GM12878 (cell line): ENCODE data around the gene USO1. TPM values are rescaled to one million over a fixed set of nuclear protein-coding genes. Genes with fewer than 3 reads are reported as not detected.
"Not testable (repeated sequence)": the region's sequence is repeated elsewhere in the genome, so short reads cannot be mapped to it uniquely, and the experiment has no call there.

Experiments
- ATAC-seq: fragments of 200-7000 bp; cut with Tn5 transposase; 3 replicates; pipeline ENCODE4 v1.9.1; 2020; ENCODE audit warnings: mild to moderate bottlenecking, moderate library complexity
- BruUV-seq: library from RNA; stranded (reverse); fragments of 400-500 nt; replicated peaks from 2 replicates; lab custom pipeline; 2021; lab: Mats Ljungman, UMichigan
- CTCF ChIA-PET: fragments of 300-600 bp; sonication (Branson Sonifier 250); formaldehyde crosslinking; extraction: SDS; loops from one replicate; lab custom pipeline; 2021; ENCODE audit warnings: inconsistent platforms; lab: Yijun Ruan, JAX
- POLR2A ChIA-PET: fragments of 350-600 bp; formaldehyde crosslinking; extraction: SDS; loops from one replicate; lab custom pipeline; 2021; ENCODE audit warnings: inconsistent platforms; lab: Charles Lee
- RAD21 ChIA-PET: fragments of 300-600 bp; sonication (Branson Sonifier 250); formaldehyde crosslinking; loops from one replicate; lab custom pipeline; 2023; ENCODE audit warnings: antibody characterized with exemption; ENCODE audit not compliant: unreplicated experiment; lab: Charles Lee
- SMC1A ChIA-PET: fragments of 300-600 bp; sonication (Branson Sonifier 250); formaldehyde crosslinking; loops from one replicate; lab custom pipeline; 2023; ENCODE audit not compliant: unreplicated experiment, uncharacterized antibody; lab: Charles Lee
- DNase-seq: peaks from one replicate; pipeline ENCODE4 v3.0.0-alpha.2; 2011; ENCODE audit warnings: low read depth, low spot score
- FAIRE-seq: peaks from 3 replicates; lab custom pipeline; 2011; peaks lifted over from hg19 to GRCh38; lab: Jason Lieb, UNC
- H2AFZ ChIP-seq: 2 replicates; pipeline ENCODE4 v1.6.0; 2011; ENCODE audit warnings: low read depth, low read length, control low read depth; ENCODE audit not compliant: control insufficient read depth
- H3K27ac ChIP-seq: 2 replicates; pipeline ENCODE4 v1.5.1; 2011; ENCODE audit warnings: control low read depth; ENCODE audit not compliant: control insufficient read depth, insufficient read depth
- H3K27me3 ChIP-seq, 2 experiments: replicated peaks in 1 of 2; 2 replicates each; pipeline versions ENCODE4 v1.6.0 to v1.6.1; 2011; ENCODE audit warnings: low read length in 1 of 2; ENCODE audit not compliant: control insufficient read depth in 2 of 2, insufficient read depth in 2 of 2
- H3K36me3 ChIP-seq, 2 experiments: 2 replicates each; pipeline ENCODE4 v1.5.1; 2011; ENCODE audit warnings: low read length in 1 of 2; ENCODE audit not compliant: control insufficient read depth in 2 of 2, insufficient read depth in 2 of 2
- H3K4me1 ChIP-seq: 2 replicates; pipeline ENCODE4 v1.6.1; 2011; ENCODE audit warnings: mild to moderate bottlenecking, low read length, moderate library complexity, mixed read lengths; ENCODE audit not compliant: control insufficient read depth, insufficient read depth
- H3K4me2 ChIP-seq: 2 replicates; pipeline ENCODE4 v1.6.0; 2011; ENCODE audit warnings: control low read depth; ENCODE audit not compliant: control insufficient read depth, insufficient read depth
- H3K4me3 ChIP-seq: fragments of 200-600 bp; sonication (generic); 2 replicates; pipeline ENCODE4 v1.5.1; 2016
- H3K79me2 ChIP-seq: 2 replicates; pipeline ENCODE4 v1.6.0; 2011; ENCODE audit warnings: low read length; ENCODE audit not compliant: control insufficient read depth, insufficient read depth
- H3K9ac ChIP-seq: 2 replicates; pipeline ENCODE4 v1.8.0; 2011; ENCODE audit warnings: low read length, control low read depth, mixed read lengths; ENCODE audit not compliant: control insufficient read depth, insufficient read depth
- H3K9me3 ChIP-seq: replicated peaks from 3 replicates; pipeline ENCODE4 v1.5.1; 2011; ENCODE audit warnings: mild to moderate bottlenecking, low read length; ENCODE audit not compliant: control insufficient read depth, insufficient read depth
- H4K20me1 ChIP-seq: 2 replicates; pipeline ENCODE4 v1.6.0; 2011; ENCODE audit not compliant: control insufficient read depth, insufficient read depth
- WGBS: methylation state at CpG from one replicate; pipeline ENCODE4 v1.1.6; 2016; ENCODE audit warnings: low lambda C conversion rate; ENCODE audit not compliant: insufficient replicate concordance, insufficient coverage; ENCODE audit errors: missing lambda C conversion rate; 5-methylcytosine and 5-hydroxymethylcytosine counted together
- in situ Hi-C: fragments of 300-500 bp; cut with MboI; formaldehyde crosslinking; loops from 9 replicates; pipeline ENCODE4 v1.14.3; 2018; ENCODE audit warnings: mixed read lengths
- intact Hi-C: fragments of 100-400 bp; cut with micrococcal nuclease; formaldehyde crosslinking; loops from one replicate; pipeline ENCODE4 v1.14.2; 2022; ENCODE audit not compliant: unreplicated experiment
- polyA plus RNA-seq, 11 experiments: library from polyadenylated mRNA; depleted of rRNA in 4 of 11; unstranded in 6 of 11; stranded (reverse) in 5 of 11; fragments of >200 nt; fragmentation: Nextera tagmentation in 4 of 11; fragmentation: Illumina TruSeq in 1 of 11; extraction: Ambion mirVana in 4 of 11; extraction: Trizol in 1 of 11; gene quantifications; 1 replicate in 1 of 11; 2 replicates in 10 of 11; pipeline versions ENCODE4 v1.2.1 to v1.2.3, GENCODE V29; 2011 to 2016; ENCODE audit warnings: inconsistent platforms in 2 of 11, missing spikeins in 2 of 11, low read depth in 1 of 11
- total RNA-seq, 4 experiments: library from RNA; depleted of rRNA in 3 of 4; stranded (reverse); fragments of >200 nt in 3 of 4; fragmentation: Illumina TruSeq in 1 of 4; extraction: Trizol in 1 of 4; gene quantifications; 2 replicates each; pipeline versions ENCODE4 v1.2.1 to v1.2.3, GENCODE V29; 2013 to 2021

Gene USO1
- total and polyA plus RNA-seq, 10 of the 15 experiments (the other 5 are each of a cell fraction or from before 2014, with no cell fraction given) = 19.4 to 79.7 (median 59.6) TPM

- H3K36me3 ChIP-seq, RAD21 ChIA-PET, in situ Hi-C loops, intact Hi-C loops, H2AFZ ChIP-seq, H3K9me3 ChIP-seq, H3K4me3 ChIP-seq, POLR2A ChIA-PET, FAIRE-seq, H3K27ac ChIP-seq, H3K9ac ChIP-seq, H3K4me1 ChIP-seq, DNase-seq, BruUV-seq, H3K79me2 ChIP-seq, ATAC-seq, H3K4me2 ChIP-seq, CTCF ChIA-PET, H4K20me1 ChIP-seq, H3K27me3 ChIP-seq: not testable (repeated sequence)
- 100% methylated on average over 1 of the region's 1 CpG for WGBS
- SMC1A ChIA-PET = interaction anchor here (1.1 kb wide), 1 partner anchor 17 kb away, joined by 3 read pairs; no protein-coding TSS in a partner anchor
Observed at GRCh38 chr4:75687125-75687524, 37.3 kb upstream of the USO1 start.

DNA sequence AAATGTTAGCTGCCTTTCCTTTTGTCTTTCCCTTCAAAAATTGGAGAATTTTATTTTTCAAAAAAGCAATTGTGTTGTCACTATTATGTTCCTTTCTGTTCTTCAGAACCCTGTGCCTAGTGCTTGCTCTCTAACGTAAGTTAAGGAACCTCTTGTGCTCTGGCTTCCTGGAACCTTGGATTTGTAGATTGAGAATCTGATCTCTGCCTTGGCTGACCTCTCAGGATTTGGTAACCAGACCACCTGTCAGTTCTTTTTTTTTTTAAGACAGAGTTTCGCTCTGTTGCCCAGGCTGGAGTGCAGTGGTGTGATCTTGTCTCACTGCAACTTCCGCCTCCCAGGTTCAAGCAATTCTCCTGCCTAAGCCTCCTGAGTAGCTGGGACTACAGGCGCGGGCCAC is 32.3 kb upstream of the USO1 start:
- ChIA-PET SMC1A (interaction anchor here (0.6 kb wide), 1 partner anchor 27 kb away, joined by 3 read pairs; no protein-coding TSS in a partner anchor), CTCF (interaction anchor here (0.6 kb wide), 1 partner anchor 17 kb away, joined by 4 read pairs; no protein-coding TSS in a partner anchor), POLR2A (interaction anchor here (0.8 kb wide), 1 partner anchor 32 kb away, joined by 3 read pairs; the partner anchor contains the start of gene USO1)
- ATAC-seq, H2AFZ ChIP-seq, H3K27me3 ChIP-seq, H3K79me2 ChIP-seq, H3K4me1 ChIP-seq, intact Hi-C loops, H3K27ac ChIP-seq, H3K9ac ChIP-seq, FAIRE-seq, DNase-seq, H3K36me3 ChIP-seq, H4K20me1 ChIP-seq, H3K9me3 ChIP-seq, H3K4me3 ChIP-seq, in situ Hi-C loops, BruUV-seq, RAD21 ChIA-PET, H3K4me2 ChIP-seq: not testable (repeated sequence)
- 98% methylated on average over 5 of the region's 5 CpGs for WGBS
